B cell (primary cell): ENCODE data around the gene STX1B.

Experiments used
- CTCF ChIP-seq: fragments of 200-600 bp; IDR thresholded peaks from one replicate; pipeline ENCODE4 v1.8.0; 2022; ENCODE audit warnings: antibody characterized with exemption, mild to moderate bottlenecking
- EZH2 ChIP-seq: IDR thresholded peaks from 2 replicates; pipeline ENCODE4 v1.6.1; 2012; ENCODE audit warnings: borderline replicate concordance, low read depth, mild to moderate bottlenecking, moderate library complexity, low read length; ENCODE audit not compliant: insufficient read depth, poor library complexity, severe bottlenecking

GRCh38 chr16:30982548-30983288, 27.7 kb downstream of the STX1B start:
- TF ChIP-seq CTCF (no peak), EZH2 (no peak)
